ENCODE measurements around the gene XPO5. TPM values are rescaled to one million over a fixed set of nuclear protein-coding genes. Genes with fewer than 3 reads are reported as not detected.
A peak's percentile ranks its signal among the peaks of the same experiment; 100 is the strongest.
"Not testable (repeated sequence)": the region's sequence is repeated elsewhere in the genome, so short reads cannot be mapped to it uniquely, and the experiment has no call there.

XPO5 gene
- total and polyA plus RNA-seq, 12 donors: 10.9 to 70.6 (median 21.9) TPM

DNA sequence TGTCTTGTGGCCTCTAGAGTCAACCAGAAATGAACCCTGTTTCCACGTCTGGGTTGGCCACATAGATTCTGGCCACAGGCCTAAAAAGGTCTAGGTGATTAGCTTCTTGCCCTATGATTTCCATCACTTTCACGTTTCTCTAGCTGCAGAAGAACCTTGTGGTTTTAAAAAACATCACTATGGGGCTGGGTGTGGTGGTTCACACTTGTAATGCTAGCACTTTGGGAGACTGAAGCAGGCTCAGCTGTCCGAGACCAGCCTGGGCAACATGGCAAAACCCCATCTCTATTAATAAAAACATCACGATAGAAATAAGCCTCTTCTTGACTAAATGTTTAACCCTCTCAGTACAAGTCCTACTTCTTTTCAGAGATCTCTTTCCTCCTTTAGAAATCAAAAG, 31.4 kb downstream of the XPO5 start:
- TF ChIP-seq CTCF (IDR thresholded peaks at IDR 0.05) (no peak), POLR2A (IDR thresholded peaks at IDR 0.05) (no peak)
- Histone ChIP-seq H3K9me3 (replicated peaks in 1 of 3) (no peaks in the 10 kb centered on the region), H3K36me3 (replicated peaks in 1 of 2) (peaks cover 0 to 57% of the 10 kb centered on the region in 2 donors), H3K4me3 (no peak overlapping the region), H3K27ac (no peak overlapping the region), H3K27me3 (no peaks in the 10 kb centered on the region), H3K4me1 (replicated peaks in 1 of 2) (no peaks in the 10 kb centered on the region)
- intact Hi-C loops (cut with DNase I): no loop called here
- 68 to 81% (median 80%) methylated on average over 4 of the region's 4 CpGs for WGBS, 4 donors
- DNase-seq: no peak

- WGBS, 4 donors: 93 to 98% (median 96%) methylated on average over 8 of the region's 8 CpGs
These were observed 33.9 kb downstream of the XPO5 start for GRCh38 chr6:43541774-43542471.

GRCh38 chr6:43540507-43540906, 35.3 kb downstream of the XPO5 start:
- Histone ChIP-seq H3K27ac (no peak overlapping the region), H3K27me3 (no peaks in the 10 kb centered on the region), H3K4me1 (replicated peaks in 1 of 2) (no peaks in the 10 kb centered on the region), H3K9me3 (replicated peaks in 1 of 3) (no peaks in the 10 kb centered on the region), H3K4me3 (no peak overlapping the region), H3K36me3 (replicated peaks in 1 of 2) (peaks cover 0 to 19% of the 10 kb centered on the region in 2 donors)
- TF ChIP-seq POLR2A (IDR thresholded peaks at IDR 0.05): no peak
- TF ChIP-seq CTCF (IDR thresholded peaks at IDR 0.05): no peak
- DNase-seq: no peak
- intact Hi-C loops (cut with DNase I): no loop called here
- WGBS, 4 donors: 96 to 100% (median 98%) methylated on average over 5 of the region's 5 CpGs

More at GRCh38 chr6:43541774-43542471, 33.9 kb downstream of the XPO5 start:
- no peak for DNase-seq
- intact Hi-C loops (cut with DNase I): no loop called here
- no peaks in the 10 kb centered on the region for H3K4me1 ChIP-seq (replicated peaks in 1 of 2)
- TF ChIP-seq POLR2A (IDR thresholded peaks at IDR 0.05): no peak
- no peak for TF ChIP-seq CTCF (IDR thresholded peaks at IDR 0.05)
- H3K4me3 ChIP-seq: no peak overlapping the region
- no peak overlapping the region for H3K27ac ChIP-seq
- no peaks in the 10 kb centered on the region for H3K9me3 ChIP-seq (replicated peaks in 1 of 3)
- H3K36me3 ChIP-seq (replicated peaks in 1 of 2): peaks cover 0 to 31% of the 10 kb centered on the region in 2 donors
- no peaks in the 10 kb centered on the region for H3K27me3 ChIP-seq

GRCh38 chr6:43539409-43539808, 36.4 kb downstream of the XPO5 start:
- WGBS, 4 donors: 39 to 61% (median 51%) methylated on average over 4 to 20 of the region's 20 CpGs
- H3K9me3 ChIP-seq (replicated peaks in 1 of 3); H3K4me3 ChIP-seq; H3K27ac ChIP-seq; intact Hi-C loops (cut with DNase I); H3K4me1 ChIP-seq (replicated peaks in 1 of 2); H3K27me3 ChIP-seq; H3K36me3 ChIP-seq (replicated peaks in 1 of 2): not testable (repeated sequence)
- DNase-seq: peak in 3 of 7 donors; percentile 20 to 38 (median 28)

- 59 to 88% (median 74%) methylated on average over 7 to 15 of the region's 17 CpGs for WGBS, 4 donors
- H3K27me3 ChIP-seq; H3K4me3 ChIP-seq; DNase-seq; intact Hi-C loops (cut with DNase I); H3K9me3 ChIP-seq (replicated peaks in 1 of 3); H3K36me3 ChIP-seq (replicated peaks in 1 of 2); H3K27ac ChIP-seq; H3K4me1 ChIP-seq (replicated peaks in 1 of 2): not testable (repeated sequence)
These were observed 36.9 kb downstream of the XPO5 start for GRCh38 chr6:43538986-43539385.

Data from adrenal gland (tissue), 12 donors.